ENCODE results near the gene FBLN1. TPM values are rescaled to one million over a fixed set of nuclear protein-coding genes. Genes with fewer than 3 reads are reported as not detected.

The FBLN1 gene
- total and polyA plus RNA-seq, 9 of the 15 experiments (the other 6 are each of a cell fraction or from before 2014, with no cell fraction given): 0.66 TPM; not detected in 8

- TF ChIP-seq RERE (CRISPR knock-in tag; IDR thresholded peaks at IDR 0.05; ENCODE audit: borderline replicate concordance): no peak
- no peak for TF ChIP-seq WHSC1 (IDR thresholded peaks at IDR 0.05; ENCODE audit: low read length)
- no peak for TF ChIP-seq LARP7 (IDR thresholded peaks at IDR 0.05)
- TF ChIP-seq ZBTB9 (CRISPR knock-in tag; IDR thresholded peaks at IDR 0.05): no peak
These were observed 9.7 kb downstream of the FBLN1 start (continued) for GRCh38 chr22:45512363-45512762.

GRCh38 chr22:45515676-45516075 lies 13.0 kb downstream of the FBLN1 start:
- no peaks in the 10 kb centered on the region; the same call in 1 of the 2 replicates for H4K20me1 ChIP-seq (replicated peaks; ENCODE audit: control insufficient read depth, insufficient read depth, low read length)
- no peaks in the 10 kb centered on the region for H3K9me1 ChIP-seq (ENCODE audit: control insufficient read depth, insufficient read depth, low read length)
- BruUV-seq (replicated peaks): no TSS peak
- H3K9me3 ChIP-seq (replicated peaks; ENCODE audit: control insufficient read depth, insufficient read depth, low read depth, low read length): no peaks in the 10 kb centered on the region
- H3K79me2 ChIP-seq (ENCODE audit: control insufficient read depth, insufficient read depth, low read length): no peaks in the 10 kb centered on the region
- no peak overlapping the region for H3K4me2 ChIP-seq (ENCODE audit: insufficient read depth, low read length)
- no peak overlapping the region for H3K9ac ChIP-seq (ENCODE audit: insufficient read depth in 1 of 2, low read depth in 2 of 2, low read length in 2 of 2)
- DNase-seq (ENCODE audit: extremely low read depth in 1 of 4, low spot score in 3 of 4): no peak
- no peaks in the 10 kb centered on the region for H3K4me1 ChIP-seq (replicated peaks in 1 of 2; ENCODE audit: control insufficient read depth in 2 of 2, insufficient read depth in 2 of 2, low read length in 2 of 2)
- H3K36me3 ChIP-seq (ENCODE audit: control insufficient read depth, insufficient read depth, low read length): no peaks in the 10 kb centered on the region
- TF ChIP-seq FOXA1 (IDR thresholded peaks at IDR 0.05; ENCODE audit: borderline replicate concordance) (no peak), RBBP5 (IDR thresholded peaks at IDR 0.05; ENCODE audit: borderline replicate concordance, insufficient read depth, low read length, poor library complexity, severe bottlenecking) (no peak)
- H3K4me3 ChIP-seq: no peak overlapping the region
- WGBS (ENCODE audit: insufficient coverage, low coverage, missing lambda C conversion rate): 0% methylated on average over 6 of the region's 9 CpGs
- FAIRE-seq: no peak
- H3K27ac ChIP-seq (ENCODE audit: extremely low read depth, low read depth, low read length): no peak overlapping the region
- in situ Hi-C loops (cut with MboI) (no loop called here), intact Hi-C loops (cut with micrococcal nuclease) (no loop called here)
- ATAC-seq: no peak
- peaks cover 16 to 70% of the 10 kb centered on the region in 2 experiments; a peak in 4 of 5 replicates for H3K27me3 ChIP-seq (ENCODE audit: control insufficient read depth in 2 of 2, insufficient read depth in 2 of 2, low read length in 2 of 2)
- no peak overlapping the region for H2AFZ ChIP-seq (ENCODE audit: low read depth, low read length)
- ChIA-PET POLR2A (no interaction called here), CTCF (ENCODE audit: low intra/inter-chr PET ratio) (no interaction called here)

Data from K562 (cell line).